Activated naive CD4-positive, alpha-beta T cell treated with anti-CD3 and anti-CD28 coated beads, Interleukin-2, amount 50 U/mL, for 72 hours (primary cell): ENCODE data around the gene PIAS4. TPM values are rescaled to one million over a fixed set of nuclear protein-coding genes. Genes with fewer than 3 reads are reported as not detected.
"Not testable (repeated sequence)": the region's sequence is repeated elsewhere in the genome, so short reads cannot be mapped to it uniquely, and the experiment has no call there.

Source experiments
- ATAC-seq, 2 donors: fragments of 150-1000 bp; cut with Tn5 transposase; 2 replicates each; pipeline ENCODE4 v1.10.0; 2021; ENCODE audit warnings: mild to moderate bottlenecking in 2 of 2, moderate library complexity in 2 of 2
- DNase-seq, 2 donors: peaks; one replicate each; pipeline ENCODE4 v3.0.0; 2021 to 2022; ENCODE audit warnings: low spot score in 2 of 2
- H3K27ac Mint-ChIP-seq, 2 donors: one replicate each; pipeline ENCODE4 v1.8.0; 2022; ENCODE audit warnings: mild to moderate bottlenecking in 2 of 2, mixed read lengths in 2 of 2
- H3K36me3 Mint-ChIP-seq, 2 donors: one replicate each; pipeline ENCODE4 v1.8.0; 2022; ENCODE audit warnings: mixed read lengths in 2 of 2
- H3K9me3 Mint-ChIP-seq, 2 donors: one replicate each; pipeline ENCODE4 v1.8.0; 2022; ENCODE audit warnings: mixed read lengths in 2 of 2
- total RNA-seq, 2 donors: library from RNA; stranded (reverse); gene quantifications; one replicate each; pipeline ENCODE4 v1.2.3, GENCODE V29; 2022

PIAS4 gene, protein sequence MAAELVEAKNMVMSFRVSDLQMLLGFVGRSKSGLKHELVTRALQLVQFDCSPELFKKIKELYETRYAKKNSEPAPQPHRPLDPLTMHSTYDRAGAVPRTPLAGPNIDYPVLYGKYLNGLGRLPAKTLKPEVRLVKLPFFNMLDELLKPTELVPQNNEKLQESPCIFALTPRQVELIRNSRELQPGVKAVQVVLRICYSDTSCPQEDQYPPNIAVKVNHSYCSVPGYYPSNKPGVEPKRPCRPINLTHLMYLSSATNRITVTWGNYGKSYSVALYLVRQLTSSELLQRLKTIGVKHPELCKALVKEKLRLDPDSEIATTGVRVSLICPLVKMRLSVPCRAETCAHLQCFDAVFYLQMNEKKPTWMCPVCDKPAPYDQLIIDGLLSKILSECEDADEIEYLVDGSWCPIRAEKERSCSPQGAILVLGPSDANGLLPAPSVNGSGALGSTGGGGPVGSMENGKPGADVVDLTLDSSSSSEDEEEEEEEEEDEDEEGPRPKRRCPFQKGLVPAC
- total RNA-seq = 10 to 100 TPM; 28.0 to 30.6 TPM

DNA sequence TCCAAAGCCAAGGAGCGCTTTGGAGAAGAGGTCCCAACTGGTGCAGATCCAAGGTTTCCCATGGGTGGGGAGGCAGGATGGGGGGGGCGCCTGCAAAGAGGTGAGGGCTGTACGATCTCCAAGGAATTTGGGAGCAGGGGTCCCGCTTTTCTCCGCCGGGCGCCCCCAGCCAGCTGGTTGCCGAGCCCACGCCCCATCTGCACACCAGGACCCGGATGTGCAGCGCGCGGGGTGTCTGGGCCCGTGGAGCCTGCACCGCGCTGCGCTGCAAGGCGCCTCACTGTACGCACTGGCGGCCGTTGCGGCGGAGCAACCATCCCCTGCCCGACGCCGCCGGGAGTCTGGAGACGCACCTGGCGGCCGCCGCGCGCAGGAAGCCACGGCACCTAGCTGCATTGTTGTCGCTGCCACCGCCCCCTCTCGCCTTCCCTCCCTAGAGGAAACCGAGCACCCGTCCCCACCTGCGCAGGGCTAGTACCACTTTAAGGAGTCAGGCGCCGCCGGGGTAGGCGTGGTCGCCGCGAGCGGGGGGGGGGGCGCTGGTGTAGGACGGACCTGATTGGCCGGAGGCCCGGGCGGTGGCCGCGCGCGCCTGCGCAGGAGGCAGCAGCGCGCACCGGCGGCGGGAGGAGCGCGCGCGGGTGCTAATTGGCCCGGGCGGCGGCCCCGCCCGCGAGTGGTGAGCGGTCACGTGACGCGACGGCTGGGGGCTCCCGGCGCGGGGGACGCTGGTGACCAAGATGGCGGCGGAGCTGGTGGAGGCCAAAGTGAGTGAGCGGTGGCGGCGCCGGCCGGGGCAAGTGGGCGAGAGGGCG, at the start of gene PIAS4:
Gene PIAS4 (plus strand): TSS at position 716 of the 815 bp plus-strand sequence. CDS start 25 bp downstream, at position 741.
- no peaks in the 10 kb centered on the region for H3K9me3 Mint-ChIP-seq
- peak; percentile 96 to 97 for ATAC-seq
- peaks cover 7 to 8% of the 10 kb centered on the region in 2 donors for H3K36me3 Mint-ChIP-seq
- peak within 1 kb of the TSS; percentile 90 to 96 for H3K27ac Mint-ChIP-seq
- DNase-seq = peak; percentile 95 to 98

DNA sequence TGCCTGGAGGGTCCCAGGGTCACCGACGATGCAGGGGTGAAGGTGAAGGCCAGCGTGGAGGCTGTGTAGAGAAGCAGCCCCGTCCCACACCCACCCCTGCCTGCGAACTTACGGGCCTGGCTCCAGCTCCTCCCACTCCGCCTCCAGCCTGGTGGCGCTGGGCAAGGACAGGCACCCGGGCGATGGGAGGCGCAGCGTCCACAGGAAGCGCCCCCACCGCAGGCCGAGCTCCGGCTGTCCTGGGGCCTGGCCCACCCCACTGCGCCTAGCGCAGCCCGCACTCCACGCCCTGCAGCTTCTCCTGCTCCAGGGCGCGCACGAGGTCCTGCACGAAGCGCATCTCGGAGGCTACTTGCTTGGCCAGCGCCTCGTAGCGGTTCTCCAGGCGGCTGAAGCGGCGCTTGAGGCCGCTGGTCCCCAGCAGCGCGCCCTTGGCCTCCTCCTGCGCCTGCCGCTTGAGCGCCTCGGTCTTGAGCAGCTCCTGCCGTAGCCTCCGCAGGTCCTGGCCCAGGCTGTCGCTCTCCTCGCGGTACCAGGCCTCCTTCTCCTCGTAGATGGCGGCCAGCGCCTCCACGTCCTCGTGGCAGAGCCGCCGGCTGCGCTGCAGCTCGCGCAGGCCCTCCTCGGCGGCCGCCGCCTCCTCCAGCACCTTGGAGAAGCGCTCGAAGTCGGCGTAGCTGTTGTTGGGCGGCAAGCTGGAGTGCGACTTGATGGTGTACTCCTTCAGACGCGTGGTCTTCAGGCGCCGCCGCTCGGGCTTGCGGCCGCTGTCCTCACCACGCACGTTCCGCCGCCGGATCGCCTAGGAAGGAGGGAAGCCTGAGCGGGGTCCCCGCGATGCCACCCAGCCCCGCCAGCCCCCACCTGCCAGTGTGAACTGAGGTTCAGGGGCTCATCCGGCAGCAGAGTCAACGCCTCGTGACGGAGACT, 48.4 kb upstream of the PIAS4 start:
- Mint-ChIP-seq H3K9me3 (no peaks in the 10 kb centered on the region), H3K27ac (no peak overlapping the region), H3K36me3 (no peaks in the 10 kb centered on the region)
- DNase-seq (no peak), ATAC-seq (peak in 1 of 2 donors; percentile 2)

DNA sequence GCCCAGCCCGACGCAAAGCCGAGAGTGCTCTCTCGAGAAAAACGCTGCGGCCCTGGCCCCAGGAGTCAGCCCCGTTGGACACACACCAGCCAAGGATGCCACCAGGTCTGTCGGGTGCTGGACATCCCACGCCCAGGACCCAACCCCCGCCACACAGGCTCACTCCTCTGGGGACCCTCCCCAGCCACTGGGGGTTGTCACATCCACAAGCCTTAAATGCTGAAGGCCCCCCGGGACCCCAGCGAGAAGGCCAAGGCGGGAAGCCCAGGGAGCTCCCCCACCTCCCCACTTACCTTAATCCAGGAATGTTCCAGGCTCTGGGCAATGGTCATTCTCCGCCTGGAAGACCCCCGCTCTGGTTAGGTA, 47.8 kb upstream of the PIAS4 start:
- H3K36me3 Mint-ChIP-seq = no peaks in the 10 kb centered on the region

DNA sequence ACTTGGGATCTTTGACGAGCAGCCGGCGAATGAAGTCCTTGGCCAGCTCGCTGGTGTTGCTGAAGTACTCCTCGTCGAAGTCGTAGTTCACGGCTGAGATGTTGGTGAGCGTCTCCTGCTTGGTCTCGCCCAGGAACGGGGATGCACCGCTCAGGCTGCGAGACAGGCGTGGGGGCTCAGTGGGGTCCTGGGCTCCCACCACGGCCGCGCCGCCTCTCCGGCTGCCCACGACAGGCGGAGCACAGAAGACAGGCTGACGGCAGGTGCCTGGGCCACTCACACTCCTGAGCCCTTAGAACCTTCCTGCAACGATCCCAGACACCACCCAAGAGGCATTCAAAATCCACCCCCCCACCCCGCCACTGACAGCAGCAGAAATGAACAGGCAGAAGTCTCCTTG, 46.5 kb upstream of the PIAS4 start:
- no peaks in the 10 kb centered on the region for H3K36me3 Mint-ChIP-seq
- H3K9me3 Mint-ChIP-seq = no peaks in the 10 kb centered on the region
- ATAC-seq (no peak), DNase-seq (no peak)
- no peak overlapping the region for H3K27ac Mint-ChIP-seq

More for the DNA sequence above, 47.8 kb upstream of the PIAS4 start:
- Mint-ChIP-seq H3K9me3 (no peaks in the 10 kb centered on the region), H3K27ac (no peak overlapping the region)
- DNase-seq = no peak
- no peak for ATAC-seq

DNA sequence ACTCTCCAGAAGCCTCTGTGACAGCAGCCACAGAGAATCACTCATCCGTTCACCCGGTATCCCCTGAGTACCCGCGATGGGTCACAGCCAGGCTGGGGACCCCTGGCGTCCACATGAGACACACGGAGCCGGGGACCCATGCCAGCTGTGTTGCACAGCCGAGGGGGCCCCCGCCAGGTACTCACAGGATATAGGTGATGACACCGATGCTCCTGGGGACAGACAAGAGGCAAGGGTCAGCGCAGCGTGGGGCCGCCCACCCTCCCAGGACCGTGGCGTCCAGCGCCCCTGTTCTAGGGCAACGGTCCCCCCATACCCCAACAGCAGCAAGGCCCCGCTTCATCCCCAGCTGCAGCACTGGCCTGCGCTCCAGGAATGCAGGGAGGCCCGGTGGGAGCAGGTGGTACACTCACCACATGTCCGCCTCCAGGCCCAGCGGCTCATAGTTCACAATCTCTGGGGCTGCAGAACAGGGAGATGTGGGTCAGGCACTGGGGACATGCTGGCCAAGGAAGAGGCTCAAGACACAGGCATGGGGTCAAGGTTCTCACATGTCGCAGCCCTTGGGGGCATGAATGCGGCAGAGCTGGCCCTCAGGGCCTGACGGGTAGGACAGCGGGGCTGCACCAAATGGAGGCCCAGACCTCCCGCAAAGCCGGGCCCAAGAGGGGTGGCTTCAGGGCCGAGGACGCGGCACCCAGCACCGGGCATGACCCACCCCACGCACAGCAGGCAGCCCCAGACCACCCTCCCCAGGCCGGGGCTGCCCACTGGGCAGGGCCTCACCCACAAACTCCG, 43.9 kb upstream of the PIAS4 start:
- peak; percentile 1 to 13 for ATAC-seq
- no peaks in the 10 kb centered on the region for H3K9me3 Mint-ChIP-seq
- no peaks in the 10 kb centered on the region for H3K36me3 Mint-ChIP-seq
- DNase-seq = no peak
- no peak overlapping the region for H3K27ac Mint-ChIP-seq

DNA sequence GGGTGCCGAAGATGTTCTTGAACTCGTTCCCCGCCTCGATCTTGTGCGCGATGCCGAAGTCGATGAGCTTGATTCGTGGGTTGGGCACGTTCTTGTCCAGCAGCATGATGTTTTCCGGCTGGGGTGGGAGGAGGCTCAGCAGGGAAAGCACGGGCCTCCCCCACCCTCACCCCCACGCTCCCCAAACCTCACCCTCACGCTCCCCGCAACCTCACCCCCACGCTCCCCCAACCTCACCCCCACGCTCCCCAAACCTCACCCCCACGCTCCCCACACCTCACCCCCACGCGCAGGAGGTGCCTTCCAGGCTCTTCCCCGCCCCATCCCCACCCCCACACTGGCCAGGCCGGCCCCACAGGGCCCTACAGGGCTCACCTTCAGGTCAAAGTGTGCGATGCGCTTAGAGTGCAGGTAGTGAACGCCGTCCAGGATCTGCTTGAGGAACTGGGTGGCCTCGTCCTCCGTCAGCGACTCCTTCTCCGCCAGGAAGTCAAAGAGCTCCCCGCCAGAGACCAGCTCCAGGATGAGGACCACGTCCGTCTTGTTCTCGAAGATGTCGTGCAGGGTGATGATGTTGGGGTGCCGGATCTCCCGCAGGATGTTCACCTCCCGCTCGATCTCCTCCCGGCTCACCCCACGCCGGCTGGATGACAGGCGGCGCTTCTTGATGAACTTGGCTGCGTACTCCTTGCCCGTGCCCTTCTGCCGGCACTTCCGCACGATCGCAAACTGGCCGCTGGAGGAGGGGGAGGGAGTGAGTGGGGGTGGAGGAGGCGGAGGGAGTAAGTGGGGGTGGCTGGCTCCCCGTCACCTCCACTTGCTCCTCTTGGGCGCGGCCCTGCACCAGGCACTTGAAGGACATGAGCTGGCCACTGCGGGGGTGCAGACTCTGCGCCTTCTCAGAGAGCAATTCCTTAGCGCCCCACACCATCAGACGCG, 43.0 kb upstream of the PIAS4 start:
- H3K36me3 Mint-ChIP-seq = peaks cover 0 to 3% of the 10 kb centered on the region in 2 donors
- ATAC-seq (peak in 1 of 2 donors; percentile 4), DNase-seq (no peak)
- peak overlapping the region in 1 of 2 donors; percentile 29 for H3K27ac Mint-ChIP-seq
- no peaks in the 10 kb centered on the region for H3K9me3 Mint-ChIP-seq

DNA sequence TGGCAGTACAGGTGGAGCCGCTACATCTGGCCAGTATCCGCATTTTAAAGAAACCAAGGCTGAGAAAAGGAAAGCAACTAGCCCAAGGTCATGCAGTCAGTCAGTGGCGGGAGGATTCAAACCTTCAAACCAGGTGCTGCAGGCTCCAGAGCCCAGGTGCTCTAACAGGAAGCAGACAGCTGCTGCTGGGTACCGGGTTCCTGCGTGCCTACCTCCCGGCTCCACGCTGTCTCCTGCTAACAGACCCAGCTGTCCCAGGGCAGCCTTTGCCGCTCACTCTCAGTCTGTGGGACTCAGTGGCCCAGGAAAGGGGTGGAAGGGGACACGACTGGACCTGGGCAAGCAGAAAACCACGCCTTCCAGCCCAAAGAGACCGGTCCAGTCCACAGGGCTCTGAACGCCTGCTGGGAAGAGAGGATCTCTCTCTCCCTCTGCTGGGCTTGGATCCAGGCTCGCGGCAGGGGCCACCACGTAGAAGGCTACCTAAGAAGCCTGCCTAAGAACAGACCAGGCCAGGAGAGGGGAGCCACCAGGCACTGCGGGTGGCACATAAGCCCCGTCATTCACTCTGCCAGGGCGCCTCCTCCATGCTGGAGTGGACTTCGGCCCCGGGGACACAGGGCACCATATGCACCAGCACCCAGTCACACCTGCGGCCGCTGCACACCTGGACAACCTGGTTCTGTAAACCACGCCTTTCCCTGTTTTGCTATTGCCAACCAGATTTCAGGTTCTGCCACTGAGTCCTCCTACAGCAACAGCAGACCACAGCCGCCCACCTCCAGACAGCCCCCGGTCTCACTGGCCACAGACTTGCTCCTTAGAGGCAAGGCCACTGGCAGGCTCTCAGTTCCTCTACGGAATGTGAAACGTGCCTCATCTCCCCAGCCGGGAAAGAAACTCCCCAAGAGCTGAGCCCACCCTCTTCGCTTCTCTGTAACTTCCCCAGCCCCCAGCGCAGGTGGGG, 41.2 kb upstream of the PIAS4 start:
- H3K9me3 Mint-ChIP-seq = no peaks in the 10 kb centered on the region
- DNase-seq = no peak
- H3K36me3 Mint-ChIP-seq = peaks cover 5 to 8% of the 10 kb centered on the region in 2 donors
- ATAC-seq = no peak
- peak overlapping the region in 1 of 2 donors; percentile 32 for H3K27ac Mint-ChIP-seq

DNA sequence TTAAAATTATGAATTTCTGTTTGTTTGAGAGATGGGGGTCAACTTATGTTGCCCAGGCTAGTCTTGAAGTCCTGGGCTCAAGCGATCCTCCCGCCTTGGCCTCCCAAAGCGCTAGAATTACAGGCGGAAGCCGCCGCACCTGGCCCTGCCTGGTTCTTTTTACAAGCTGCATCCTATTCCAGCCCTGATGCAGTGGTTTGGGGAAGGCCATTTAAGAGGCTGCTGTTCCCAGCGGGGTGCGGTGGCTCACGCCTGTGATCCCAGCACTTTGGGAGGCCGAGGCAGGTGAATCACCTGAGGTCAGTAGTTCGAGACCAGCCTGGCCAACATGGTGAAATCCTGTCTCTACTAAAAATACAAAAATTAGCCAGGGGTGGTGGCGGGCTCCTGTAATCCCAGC, 39.6 kb upstream of the PIAS4 start:
- ATAC-seq, DNase-seq, H3K9me3 Mint-ChIP-seq, H3K36me3 Mint-ChIP-seq, H3K27ac Mint-ChIP-seq: not testable (repeated sequence)

DNA sequence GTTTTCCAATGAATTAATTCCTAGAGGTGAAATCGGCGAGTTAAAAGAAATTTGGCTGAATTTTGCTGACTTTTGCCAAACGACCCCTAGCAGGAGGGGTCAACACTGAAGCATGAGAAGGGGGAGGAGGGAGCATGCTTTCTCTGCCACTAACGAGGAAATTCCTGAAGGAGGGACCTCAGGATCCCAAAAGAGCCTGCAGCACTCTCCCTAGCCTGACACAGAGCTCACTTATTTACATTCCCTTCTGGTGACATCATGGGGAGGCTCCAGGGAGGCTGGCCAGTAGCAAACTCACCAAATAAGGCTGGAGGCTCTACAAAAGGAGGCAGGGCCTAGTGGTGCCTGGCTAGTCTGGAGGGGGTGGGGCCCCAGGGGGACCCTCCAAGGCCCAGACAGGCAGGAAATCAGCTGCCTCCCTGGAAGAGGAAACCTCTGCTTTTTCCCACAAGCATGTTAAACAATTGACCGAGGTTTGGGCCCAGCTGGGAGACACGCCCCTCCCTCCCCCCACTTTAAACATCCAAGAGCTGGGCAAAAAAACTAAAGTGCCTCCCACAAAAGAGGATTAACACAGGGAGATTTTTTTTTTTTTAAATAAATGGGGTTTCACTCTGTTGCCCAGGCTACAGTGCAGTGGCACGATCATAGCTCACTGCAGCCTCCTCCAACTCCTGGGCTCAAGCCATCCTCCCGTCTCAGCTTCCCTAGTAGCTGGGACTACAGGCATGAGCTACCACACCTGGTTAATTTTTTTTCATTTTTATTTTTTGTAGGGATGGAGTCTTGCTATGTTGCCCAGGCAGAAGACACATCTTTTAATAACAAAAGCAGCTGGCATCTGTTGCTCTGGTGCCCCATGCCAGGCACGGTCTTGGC, 38.7 kb upstream of the PIAS4 start:
- ATAC-seq = no peak
- no peak for DNase-seq
- no peaks in the 10 kb centered on the region for H3K9me3 Mint-ChIP-seq
- H3K36me3 Mint-ChIP-seq = peaks cover 5 to 8% of the 10 kb centered on the region in 2 donors
- peak overlapping the region in 1 of 2 donors; percentile 90 for H3K27ac Mint-ChIP-seq

DNA sequence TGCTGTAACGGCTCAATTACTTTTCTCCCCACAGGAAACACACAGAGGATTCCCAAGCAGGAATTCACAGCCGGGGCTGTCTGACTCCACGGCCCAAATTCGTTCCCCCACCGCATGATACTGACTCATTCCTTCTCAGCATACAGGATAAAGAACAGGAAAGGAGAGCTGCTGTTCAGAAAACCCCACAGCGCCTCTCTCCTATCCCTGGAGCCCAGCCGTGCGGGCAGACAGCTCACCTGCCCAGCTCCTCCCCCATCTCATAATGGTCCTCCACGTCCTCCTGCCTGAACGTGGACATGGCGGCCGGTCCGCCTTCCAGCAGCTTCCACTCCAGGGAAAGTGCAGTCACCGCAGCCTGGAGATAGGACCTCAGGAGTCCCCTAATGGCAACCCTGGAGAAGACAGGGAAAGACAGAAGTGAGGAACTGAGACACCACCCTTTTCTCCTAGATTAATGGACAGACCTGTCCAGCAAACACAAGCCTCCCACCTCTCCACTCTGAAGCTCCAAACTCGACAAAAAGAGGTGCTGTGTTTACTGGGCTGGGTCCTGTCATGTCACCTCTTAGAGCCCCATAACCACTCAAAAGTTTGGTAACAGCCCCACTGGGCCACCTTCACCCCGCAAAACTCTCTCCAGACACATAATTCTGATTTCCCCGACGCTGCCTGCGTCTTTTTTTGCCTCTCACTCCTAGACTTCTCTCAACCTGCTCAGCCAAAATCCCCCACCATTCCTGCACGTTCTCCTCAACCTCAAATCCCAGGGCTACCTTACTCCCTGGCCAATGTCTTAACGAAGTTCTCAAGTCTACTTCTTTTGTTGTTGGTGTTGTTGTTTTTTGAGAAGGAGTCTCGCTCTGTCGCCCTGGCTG, 37.9 kb upstream of the PIAS4 start:
- Mint-ChIP-seq H3K36me3 (peaks cover 5 to 8% of the 10 kb centered on the region in 2 donors), H3K9me3 (no peaks in the 10 kb centered on the region), H3K27ac (peak overlapping the region; percentile 79 to 94)
- DNase-seq (no peak), ATAC-seq (no peak)

DNA sequence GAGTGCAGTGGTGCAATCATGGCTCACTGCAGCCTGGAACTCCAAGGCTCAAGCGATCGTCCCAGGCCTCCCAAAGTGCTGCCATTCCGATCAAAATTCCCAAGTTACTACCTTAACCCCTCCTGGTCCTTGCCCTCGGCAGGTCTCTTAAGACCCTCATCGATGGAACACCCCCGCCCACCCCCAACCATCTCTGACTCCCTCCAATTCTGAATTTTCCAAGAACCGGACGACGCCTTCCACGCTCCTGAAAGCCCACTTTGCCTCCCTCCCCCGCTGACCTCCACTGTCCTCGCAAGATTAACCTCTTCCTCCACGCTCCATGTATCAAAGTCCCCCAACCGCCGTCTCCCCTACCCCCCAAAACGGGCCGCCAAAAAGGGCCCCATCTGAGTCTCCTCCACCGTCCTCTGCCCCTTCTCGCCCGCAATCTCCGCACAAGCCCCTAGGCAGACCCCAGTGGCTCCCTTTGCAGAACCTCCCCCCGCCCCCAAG, 37.2 kb upstream of the PIAS4 start:
- H3K36me3 Mint-ChIP-seq = peaks cover 5 to 8% of the 10 kb centered on the region in 2 donors
- DNase-seq = no peak
- ATAC-seq = no peak
- H3K9me3 Mint-ChIP-seq = no peaks in the 10 kb centered on the region
- H3K27ac Mint-ChIP-seq = peak overlapping the region; percentile 79 to 94
